Nephron (organoid): ENCODE measurements around the gene TRMT1L.

Experiments
- H3K27ac Mint-ChIP-seq, 3 experiments: 2 replicates each; pipeline ENCODE4 v1.8.0; 2020; ENCODE audit warnings: mixed read lengths in 3 of 3, mild to moderate bottlenecking in 2 of 3, moderate library complexity in 1 of 3
- H3K27me3 Mint-ChIP-seq: 2 replicates; pipeline ENCODE4 v1.8.0; 2021; ENCODE audit warnings: low read depth, mild to moderate bottlenecking, moderate library complexity, mixed read lengths
- H3K36me3 Mint-ChIP-seq: 2 replicates; pipeline ENCODE4 v1.8.0; 2020; ENCODE audit warnings: low read depth, mixed read lengths
- H3K4me1 Mint-ChIP-seq: 2 replicates; pipeline ENCODE4 v1.8.0; 2020; ENCODE audit warnings: mixed read lengths
- H3K4me3 Mint-ChIP-seq, 3 experiments: 2 replicates each; pipeline ENCODE4 v1.8.0; 2020; ENCODE audit warnings: mild to moderate bottlenecking in 3 of 3, mixed read lengths in 3 of 3, moderate library complexity in 2 of 3
- H3K9me3 Mint-ChIP-seq: 2 replicates; pipeline ENCODE4 v1.8.0; 2020; ENCODE audit warnings: mixed read lengths
- CTCF ChIP-seq, 3 experiments: fragments of 200-600 bp; sonication (generic); IDR thresholded peaks; one replicate each; pipeline ENCODE4 v1.5.0; 2021; ENCODE audit warnings: antibody characterized with exemption in 3 of 3; ENCODE audit not compliant: unreplicated experiment in 3 of 3

The TRMT1L gene

DNA sequence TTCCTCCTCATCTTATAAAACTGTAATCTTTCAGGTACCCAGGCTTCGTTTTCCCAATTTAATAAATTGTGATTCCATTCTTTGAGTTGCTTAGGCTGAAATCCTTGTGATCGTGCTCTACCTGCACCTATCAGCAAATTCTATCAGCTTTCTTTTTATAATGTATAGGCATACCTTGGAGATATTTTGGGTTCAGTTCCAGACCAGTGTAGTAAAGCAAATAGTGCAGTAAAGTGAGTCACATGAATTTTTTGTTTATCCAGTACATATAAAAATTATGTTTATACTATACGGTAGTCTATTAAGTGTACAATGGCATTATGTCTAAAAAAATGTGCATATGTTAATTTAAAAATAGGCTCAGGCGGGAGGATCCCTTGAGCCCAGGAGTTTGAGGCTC, 5.7 kb upstream of the TRMT1L start:
- no peak for TF ChIP-seq CTCF (IDR thresholded peaks at IDR 0.05; ENCODE audit: unreplicated experiment in 3 of 3)
- peaks cover 13% of the 10 kb centered on the region for H3K4me1 Mint-ChIP-seq
- H3K4me3 Mint-ChIP-seq = no peak overlapping the region
- peaks cover 17% of the 10 kb centered on the region for H3K36me3 Mint-ChIP-seq
- H3K27ac Mint-ChIP-seq = no peak overlapping the region
- no peaks in the 10 kb centered on the region for H3K9me3 Mint-ChIP-seq
- no peaks in the 10 kb centered on the region for H3K27me3 Mint-ChIP-seq

DNA sequence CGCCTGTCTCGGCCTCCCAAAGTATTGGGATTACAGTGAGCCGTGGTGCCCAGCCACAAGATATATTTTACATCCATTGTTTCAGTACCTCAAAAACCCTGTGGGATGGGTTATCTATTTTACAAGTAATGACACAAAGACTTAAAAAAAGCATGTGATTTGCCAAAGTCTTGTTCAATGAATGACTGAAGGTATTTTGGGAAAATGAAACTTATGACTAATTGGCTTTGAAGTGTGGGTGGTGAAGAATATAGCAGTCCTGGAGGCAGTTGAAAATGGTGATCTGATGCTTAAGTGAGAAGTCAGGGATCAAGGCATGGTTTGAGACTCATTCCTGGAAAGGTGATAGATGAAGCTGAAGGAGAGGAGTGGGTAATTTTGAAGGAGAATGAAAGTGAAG, 3.2 kb upstream of the TRMT1L start:
- Mint-ChIP-seq H3K9me3 (no peaks in the 10 kb centered on the region), H3K27ac (no peak overlapping the region), H3K36me3 (peaks cover 5% of the 10 kb centered on the region), H3K4me1 (peaks cover 25% of the 10 kb centered on the region), H3K27me3 (no peaks in the 10 kb centered on the region), H3K4me3 (no peak overlapping the region)
- TF ChIP-seq CTCF (IDR thresholded peaks at IDR 0.05; ENCODE audit: unreplicated experiment in 3 of 3) = no peak

DNA sequence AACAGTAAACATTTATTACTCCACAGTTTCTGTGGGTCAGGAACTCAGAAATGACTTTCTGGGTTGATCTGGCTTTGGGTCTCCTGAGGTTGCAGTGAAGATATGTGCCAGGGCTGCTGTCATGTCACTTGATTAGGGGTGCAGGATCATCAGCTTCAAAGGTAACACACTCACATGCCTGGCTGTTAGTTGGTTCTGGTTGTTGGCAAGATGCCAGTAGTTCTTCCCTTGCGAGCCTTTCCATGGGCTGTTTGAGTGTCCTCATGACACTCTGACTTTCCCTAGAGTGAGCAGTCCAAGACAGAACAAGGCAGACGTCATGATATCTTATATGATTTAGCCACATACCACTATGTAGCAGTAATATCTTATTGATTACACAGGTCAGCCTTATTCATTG, 2.0 kb upstream of the TRMT1L start:
- H3K4me1 Mint-ChIP-seq = peaks cover 25% of the 10 kb centered on the region
- H3K36me3 Mint-ChIP-seq = peaks cover 2% of the 10 kb centered on the region
- TF ChIP-seq CTCF (IDR thresholded peaks at IDR 0.05; ENCODE audit: unreplicated experiment in 3 of 3) = no peak
- no peak overlapping the region for H3K27ac Mint-ChIP-seq
- no peaks in the 10 kb centered on the region for H3K27me3 Mint-ChIP-seq
- peak overlapping the region; percentile 90 to 93 (median 91) for H3K4me3 Mint-ChIP-seq
- H3K9me3 Mint-ChIP-seq = no peaks in the 10 kb centered on the region

GRCh38 chr1:185157599-185158412, 1.1 kb upstream of the TRMT1L start:
- peak overlapping the region; percentile 90 to 93 (median 91) for H3K4me3 Mint-ChIP-seq
- no peaks in the 10 kb centered on the region for H3K27me3 Mint-ChIP-seq
- TF ChIP-seq CTCF (IDR thresholded peaks at IDR 0.05; ENCODE audit: unreplicated experiment in 3 of 3) = no peak
- H3K27ac Mint-ChIP-seq = peak overlapping the region; percentile 93 to 98 (median 97)
- no peaks in the 10 kb centered on the region for H3K9me3 Mint-ChIP-seq
- no peaks in the 10 kb centered on the region for H3K36me3 Mint-ChIP-seq
- peaks cover 25% of the 10 kb centered on the region for H3K4me1 Mint-ChIP-seq

- H3K27ac Mint-ChIP-seq = peak overlapping the region; percentile 97 to 98 (median 97)
- H3K4me3 Mint-ChIP-seq = peak overlapping the region; percentile 90 to 93 (median 91)
- peaks cover 32% of the 10 kb centered on the region for H3K4me1 Mint-ChIP-seq
- TF ChIP-seq CTCF (IDR thresholded peaks at IDR 0.05; ENCODE audit: unreplicated experiment in 3 of 3) = no peak
- H3K27me3 Mint-ChIP-seq = no peaks in the 10 kb centered on the region
- H3K9me3 Mint-ChIP-seq = no peaks in the 10 kb centered on the region
- H3K36me3 Mint-ChIP-seq = peaks cover under 1% of the 10 kb centered on the region
Observed at GRCh38 chr1:185156288-185156853, 382 bp downstream of the TRMT1L start.
